Mesodermal cell (in vitro differentiated cells): Measurements from ENCODE around the gene TEX9.

Experiments used
- H3K27ac ChIP-seq: 2 replicates; pipeline ENCODE4 v1.7.0; 2013; ENCODE audit warnings: mild to moderate bottlenecking, low read depth, low read length, moderate library complexity; ENCODE audit not compliant: severe bottlenecking
- H3K36me3 ChIP-seq: 2 replicates; pipeline ENCODE4 v1.7.1; 2013; ENCODE audit warnings: mild to moderate bottlenecking, low read length, moderate library complexity; ENCODE audit not compliant: control insufficient read depth, insufficient read depth
- H3K4me1 ChIP-seq: one replicate; pipeline ENCODE4 v1.7.1; 2013; ENCODE audit warnings: mild to moderate bottlenecking, low read length; ENCODE audit not compliant: insufficient read depth, control insufficient read depth, poor library complexity, severe bottlenecking
- H3K4me3 ChIP-seq: 2 replicates; pipeline ENCODE4 v1.7.0; 2013; ENCODE audit warnings: low read length, control low read depth, mild to moderate bottlenecking; ENCODE audit not compliant: insufficient read depth, poor library complexity, severe bottlenecking; ENCODE audit errors: extremely low read depth
- H3K9me3 ChIP-seq: 2 replicates; pipeline ENCODE4 v1.7.1; 2013; ENCODE audit warnings: mild to moderate bottlenecking, low read length, moderate library complexity; ENCODE audit not compliant: control insufficient read depth
- WGBS, 2 experiments: methylation state at CpG; one replicate each; pipeline ENCODE4 v1.1.5; 2013; ENCODE audit warnings: missing lambda C conversion rate in 2 of 2; ENCODE audit not compliant: insufficient coverage in 2 of 2; 5-methylcytosine and 5-hydroxymethylcytosine counted together

The TEX9 gene

GRCh38 chr15:56469483-56469882 is 104.3 kb downstream of the TEX9 start:
- Histone ChIP-seq H3K36me3 (no peaks in the 10 kb centered on the region), H3K27ac (no peak overlapping the region), H3K9me3 (no peaks in the 10 kb centered on the region), H3K4me1 (no peaks in the 10 kb centered on the region), H3K4me3 (no peak overlapping the region)

- Histone ChIP-seq H3K4me1 (no peaks in the 10 kb centered on the region), H3K9me3 (no peaks in the 10 kb centered on the region), H3K27ac (no peak overlapping the region), H3K36me3 (no peaks in the 10 kb centered on the region), H3K4me3 (no peak overlapping the region)
- WGBS, 2 experiments, result 96 to 100% methylated on average over 4 of the region's 5 CpGs
Measured at GRCh38 chr15:56471440-56472069, 106.3 kb downstream of the TEX9 start.

- H3K4me1 ChIP-seq, result no peaks in the 10 kb centered on the region
- no peak overlapping the region for H3K4me3 ChIP-seq
- WGBS, 2 experiments, result 88 to 100% methylated on average over 2 of the region's 2 CpGs
Measured at GRCh38 chr15:56472278-56472677, 107.1 kb downstream of the TEX9 start.

GRCh38 chr15:56473017-56473416 is 107.8 kb downstream of the TEX9 start:
- Histone ChIP-seq H3K9me3 (no peaks in the 10 kb centered on the region), H3K36me3 (no peaks in the 10 kb centered on the region), H3K4me3 (no peak overlapping the region), H3K4me1 (no peaks in the 10 kb centered on the region), H3K27ac (no peak overlapping the region)
- WGBS, 2 experiments, result 80% methylated on average over 1 of the region's 1 CpG; no CpG with 5 or more reads in 1 of the 2 experiments

More at GRCh38 chr15:56472278-56472677, 107.1 kb downstream of the TEX9 start:
- no peaks in the 10 kb centered on the region for H3K36me3 ChIP-seq
- H3K27ac ChIP-seq, result no peak overlapping the region
- H3K9me3 ChIP-seq, result no peaks in the 10 kb centered on the region

GRCh38 chr15:56475351-56475750 is 110.1 kb downstream of the TEX9 start:
- no peak overlapping the region for H3K27ac ChIP-seq

More at GRCh38 chr15:56475351-56475750, 110.1 kb downstream of the TEX9 start:
- Histone ChIP-seq H3K4me1 (no peaks in the 10 kb centered on the region), H3K9me3 (no peaks in the 10 kb centered on the region), H3K4me3 (no peak overlapping the region), H3K36me3 (no peaks in the 10 kb centered on the region)
